GM21390 (cell line): Measurements from ENCODE around the gene ANP32E.

Experiments
- ATAC-seq: cut with Tn5 transposase; IDR thresholded peaks from one replicate; pipeline ENCODE4 v1.9.1; 2021; ENCODE audit not compliant: unreplicated experiment

Gene ANP32E

DNA sequence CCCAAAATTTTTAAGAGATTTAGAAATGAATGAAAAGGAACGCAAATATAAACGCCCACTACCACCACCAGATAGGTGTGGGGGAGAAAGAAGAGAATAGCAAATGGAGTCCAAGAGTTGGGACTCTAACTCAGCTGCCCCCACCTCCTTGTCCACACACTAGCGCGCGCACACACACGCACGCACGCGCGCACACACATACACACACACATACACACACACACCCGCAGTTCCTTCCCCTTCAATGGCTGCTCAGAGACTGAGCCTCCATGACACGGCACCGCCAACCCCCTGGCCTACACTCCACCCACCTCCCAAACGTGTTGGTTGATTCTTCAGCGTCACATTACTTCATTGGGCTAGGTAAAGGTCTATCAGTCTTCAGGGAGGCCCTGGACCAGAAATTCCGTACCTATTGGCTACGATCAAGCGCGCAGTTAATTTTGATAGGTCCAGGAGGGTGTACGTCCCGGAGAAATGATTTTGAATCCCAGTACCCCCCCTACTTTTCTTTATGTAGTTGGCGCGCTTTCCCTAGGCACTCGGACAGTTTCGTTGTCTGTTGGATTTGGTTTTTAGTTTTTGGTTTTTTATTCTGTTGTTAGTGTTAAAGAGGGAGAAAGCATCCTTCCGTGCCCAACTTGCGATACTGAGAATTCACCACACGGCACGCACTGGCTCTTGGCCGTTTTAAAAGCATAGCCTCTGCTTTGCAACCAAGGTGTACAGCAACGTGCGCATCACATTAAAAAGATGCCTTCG is at the start of gene ANP32E:
Gene ANP32E (minus strand): TSS at position 261 of the 762 bp plus-strand sequence. CDS start 326 bp downstream, outside the sequence.
- ATAC-seq: peak; percentile 71

DNA sequence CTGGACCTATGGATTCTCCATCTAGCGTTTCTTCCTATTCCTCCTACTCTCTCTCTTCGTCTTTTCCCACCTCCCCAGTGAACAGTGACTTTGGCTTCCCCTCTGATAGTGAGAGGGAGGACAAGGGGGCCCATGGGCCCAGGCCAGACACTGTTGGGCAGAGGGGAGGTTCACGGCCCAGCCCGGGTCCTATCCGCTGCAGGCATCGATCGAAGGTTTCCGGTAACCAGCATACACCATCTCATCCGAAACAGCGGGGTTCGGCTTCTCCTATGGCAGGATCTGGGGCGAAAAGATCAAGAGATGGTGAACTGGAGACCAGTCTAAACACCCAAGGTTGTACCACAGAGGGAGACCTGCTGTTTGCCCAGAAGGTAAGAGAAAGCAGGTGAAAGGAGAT is 47.3 kb upstream of the ANP32E start:
- ATAC-seq: no peak

- ATAC-seq: no peak
Measured at GRCh38 chr1:150282558-150282958, 46.6 kb upstream of the ANP32E start.

DNA sequence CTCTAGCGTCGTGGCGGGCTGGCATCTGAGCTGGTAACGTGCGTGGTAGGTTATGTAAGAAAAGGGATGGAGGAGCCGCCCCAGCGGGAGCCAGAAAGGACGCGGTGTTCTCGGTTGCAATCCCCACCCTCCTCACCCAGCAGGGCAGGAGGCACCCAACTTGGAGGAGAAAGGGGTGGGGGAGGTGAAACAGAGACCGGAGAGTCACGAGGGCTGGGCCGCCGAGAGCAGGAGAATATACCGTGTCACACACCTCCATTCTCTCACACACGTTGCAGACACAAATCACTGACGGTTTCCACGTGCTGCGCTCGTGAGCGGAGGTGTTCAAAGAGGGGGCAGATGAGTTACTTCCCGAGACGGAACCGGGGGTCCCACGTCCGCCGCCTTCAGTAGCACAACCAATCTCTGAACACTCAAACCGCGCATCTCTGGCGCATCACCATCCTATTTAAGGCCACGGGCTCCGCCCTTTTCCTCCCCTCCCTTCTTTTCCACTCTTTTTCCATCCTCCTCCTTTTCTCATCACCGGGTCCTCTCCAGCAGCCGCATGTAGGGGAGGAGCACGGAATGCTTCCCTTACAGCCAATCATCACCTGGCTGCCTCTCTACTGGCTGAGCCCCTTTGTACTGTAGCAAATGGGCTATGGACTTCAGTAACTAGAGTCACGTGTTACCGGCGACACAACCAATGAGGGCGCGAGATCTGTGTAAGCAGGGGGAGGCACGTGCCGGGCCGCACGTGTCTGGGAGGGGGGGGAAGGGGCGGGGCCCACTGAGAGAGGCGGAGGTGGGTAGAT is 46.0 kb upstream of the ANP32E start, which contains the start of gene CIART:
Gene CIART (plus strand): TSS at position 797 of the 800 bp plus-strand sequence. CDS start 714 bp downstream, outside the sequence.
- ATAC-seq: peak; percentile 72

DNA sequence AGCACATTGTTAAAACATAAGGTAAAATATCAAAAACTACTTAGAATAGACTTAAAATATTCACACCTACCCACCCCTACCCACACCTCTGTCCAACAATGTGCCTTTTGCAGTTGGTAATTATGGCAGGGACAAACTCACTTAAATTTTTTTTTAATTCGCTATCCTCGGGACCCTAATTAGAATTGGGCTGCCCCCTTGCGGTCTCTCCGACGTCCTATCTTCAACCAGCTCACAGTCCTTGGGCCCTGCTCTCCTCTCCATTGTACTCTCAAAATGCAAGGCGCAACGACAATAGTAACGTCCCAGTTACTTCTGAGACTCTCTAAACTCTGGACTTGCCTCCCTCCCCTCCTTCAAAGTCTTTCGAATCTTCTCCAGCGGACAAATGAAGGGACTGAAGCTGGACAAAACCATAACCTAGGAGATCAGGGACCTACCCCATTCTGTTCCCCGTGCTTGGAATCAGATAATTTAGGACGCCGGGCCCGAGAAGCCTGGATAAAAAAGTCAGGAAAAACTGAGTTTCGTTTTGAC is 45.4 kb upstream of the ANP32E start:
- ATAC-seq: no peak

GRCh38 chr1:150280138-150280707 is 44.3 kb upstream of the ANP32E start:
- no peak for ATAC-seq

GRCh38 chr1:150273311-150273710 is 37.4 kb upstream of the ANP32E start:
- ATAC-seq: no peak

GRCh38 chr1:150271291-150271959 is 35.5 kb upstream of the ANP32E start:
- no peak for ATAC-seq

DNA sequence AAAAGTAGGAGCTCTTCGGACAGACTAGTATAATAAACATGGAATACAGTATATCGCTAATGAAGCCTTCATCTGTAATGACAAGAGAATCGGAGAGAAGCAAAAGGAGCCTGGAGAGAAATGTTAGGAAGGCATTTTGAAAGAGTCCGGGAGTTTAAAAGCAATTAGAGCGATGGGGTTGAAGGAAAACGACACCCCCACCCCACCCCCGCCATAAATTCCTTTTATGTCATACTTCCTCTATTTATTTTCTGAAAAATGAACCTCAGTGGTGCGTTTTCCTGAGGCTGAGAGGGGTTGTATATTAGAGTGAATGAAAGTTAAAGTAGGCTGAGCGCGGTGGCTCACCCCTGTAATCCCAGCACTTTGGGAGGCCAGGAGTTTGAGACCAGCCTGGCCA is 33.5 kb upstream of the ANP32E start:
- ATAC-seq: no peak

DNA sequence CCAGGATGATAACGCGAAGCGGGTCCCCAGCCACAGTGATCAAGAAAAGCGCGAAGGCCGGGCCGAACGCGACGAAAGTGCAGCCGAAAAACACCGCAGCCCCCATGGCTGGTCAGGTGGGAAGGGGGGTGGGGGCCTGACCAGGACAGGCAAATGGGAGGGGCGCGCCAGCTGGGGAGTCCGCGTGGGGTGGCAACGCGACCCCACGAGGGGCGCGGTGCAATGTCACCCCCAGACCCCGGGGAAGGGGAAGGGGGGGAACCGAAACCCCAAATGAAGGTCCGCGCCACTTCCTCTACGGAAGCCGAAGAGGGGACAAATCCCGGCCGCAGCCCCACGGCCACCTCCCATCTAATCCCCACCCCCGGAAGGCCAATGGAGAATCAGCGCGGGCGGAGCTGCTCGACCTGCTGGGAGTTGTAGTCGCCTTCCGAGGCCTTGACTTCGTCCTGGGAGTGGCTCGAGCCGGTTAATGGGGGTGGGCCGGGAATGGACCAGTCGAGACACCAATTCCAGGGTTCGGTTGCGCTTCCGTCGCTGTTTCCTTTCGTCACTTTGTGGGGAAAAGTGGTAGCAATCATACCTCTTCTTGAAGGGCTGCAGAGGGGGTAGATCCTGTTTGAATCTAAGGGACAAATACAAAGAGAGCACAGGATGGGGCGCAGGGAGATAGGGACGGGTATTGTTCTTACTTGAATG is 32.9 kb upstream of the ANP32E start, which contains the start of gene APH1A:
Gene APH1A (minus strand): TSS at position 312 of the 699 bp plus-strand sequence. CDS start 206 bp downstream, at position 106.
- peak; percentile 85 for ATAC-seq

DNA sequence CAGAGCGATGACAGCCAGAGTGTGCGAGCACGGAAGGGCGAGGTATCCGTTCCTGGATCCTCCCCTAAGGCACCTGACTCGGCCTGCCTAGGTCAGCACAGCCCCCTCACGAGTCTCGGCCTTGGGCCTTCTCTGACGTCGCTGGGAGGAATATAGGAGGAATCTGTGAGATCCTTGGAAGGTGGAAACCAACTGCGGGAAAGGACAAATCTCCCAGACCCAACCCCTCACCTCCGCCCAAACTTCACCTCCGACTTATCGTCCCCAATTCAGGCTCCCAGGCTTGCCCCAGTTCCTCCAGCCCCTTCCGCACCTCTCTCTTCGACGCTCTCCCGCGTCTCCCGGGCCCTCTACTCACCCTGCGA is 32.4 kb upstream of the ANP32E start:
- ATAC-seq: peak; percentile 25

GRCh38 chr1:150267896-150268295 is 32.0 kb upstream of the ANP32E start:
- ATAC-seq: no peak

DNA sequence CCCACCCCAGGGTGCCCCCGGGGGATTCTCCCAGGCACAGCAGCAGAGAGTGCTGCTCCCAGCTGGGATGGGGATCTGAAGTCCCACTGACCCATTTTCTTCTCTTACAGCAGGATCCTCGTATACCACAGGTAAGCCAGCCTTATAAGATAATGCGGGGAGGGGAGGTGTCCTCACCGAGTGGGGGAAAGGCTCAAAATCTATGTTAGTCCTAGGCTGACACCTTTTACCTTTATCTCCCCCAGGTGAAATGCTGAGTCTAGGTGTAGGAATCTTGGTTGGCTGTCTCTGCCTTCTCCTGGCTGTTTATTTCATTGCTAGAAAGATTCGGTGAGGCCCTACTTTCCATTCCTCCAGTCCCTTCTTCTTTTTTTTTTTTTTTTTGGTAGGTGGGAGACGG is 27.6 kb upstream of the ANP32E start:
- ATAC-seq: no peak

- ATAC-seq: no peak
Measured at GRCh38 chr1:150262388-150263320, 26.7 kb upstream of the ANP32E start.

- no peak for ATAC-seq
Measured at GRCh38 chr1:150261367-150261766, 25.5 kb upstream of the ANP32E start.

DNA sequence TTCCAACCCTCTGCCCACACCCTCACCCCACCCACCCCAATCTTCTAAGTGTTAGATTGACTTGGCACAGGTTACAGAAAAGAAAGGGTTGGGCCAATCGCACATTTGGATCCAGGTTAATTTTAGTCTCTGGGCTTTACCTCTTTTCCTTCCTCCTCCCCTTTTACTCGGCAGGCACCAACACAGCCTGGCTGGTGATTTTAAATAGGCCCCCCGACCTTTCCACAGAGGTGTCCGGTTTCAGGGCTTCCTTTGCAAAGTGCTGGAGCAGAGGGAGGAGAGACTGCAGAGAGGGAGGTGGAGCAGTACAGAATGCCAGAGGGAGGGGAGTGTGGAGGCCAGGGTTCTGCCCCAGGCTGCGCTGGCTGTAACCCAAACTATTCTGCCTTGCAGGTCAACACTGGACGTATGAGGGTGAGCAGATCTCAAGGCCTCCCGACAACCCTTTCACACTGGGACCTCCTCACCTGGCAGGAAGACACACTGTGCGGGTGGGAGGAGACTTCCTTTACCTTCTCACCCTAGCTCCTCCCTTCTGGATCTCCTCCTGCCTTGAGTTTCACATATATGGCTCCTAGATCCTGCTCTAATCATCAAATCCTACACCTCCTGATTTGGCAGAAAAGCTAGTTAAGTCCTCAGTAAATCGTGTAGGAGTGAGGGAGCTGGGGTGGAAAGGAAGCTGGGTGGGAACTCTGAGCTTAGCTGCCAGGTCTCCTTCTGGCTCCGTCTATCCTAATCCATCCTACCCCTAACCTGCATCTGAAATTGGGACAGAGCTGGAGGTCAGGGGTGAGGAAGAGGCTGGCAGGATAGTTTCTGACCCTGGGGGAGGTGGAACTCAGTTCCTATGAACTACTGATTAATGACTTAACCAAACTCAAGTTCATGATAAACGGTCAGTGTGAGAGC is 24.1 kb upstream of the ANP32E start:
- ATAC-seq: no peak

DNA sequence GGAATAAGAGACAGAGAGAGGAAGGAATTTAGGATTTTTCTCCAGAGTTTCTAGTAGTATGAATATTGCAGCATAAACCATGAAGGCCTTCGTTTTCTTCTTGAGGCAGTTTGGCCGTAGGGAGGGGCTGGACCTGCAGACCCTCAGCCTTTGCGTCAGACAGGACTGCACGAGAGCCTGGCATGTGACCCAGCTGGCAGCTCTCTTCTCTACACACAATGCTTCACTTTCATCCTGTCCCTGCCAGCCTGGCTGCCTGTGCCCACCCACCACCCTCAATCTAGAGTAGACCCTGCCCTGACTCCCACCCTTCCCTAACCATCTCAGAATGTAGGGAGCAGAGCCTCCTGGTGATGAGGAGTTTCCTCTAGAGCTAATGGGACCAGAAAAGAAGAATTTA is 23.3 kb upstream of the ANP32E start:
- no peak for ATAC-seq
